HG02840 (cell line): ENCODE results near the gene RAD51B.

Experiments used
- ATAC-seq: cut with Tn5 transposase; IDR thresholded peaks from one replicate; pipeline ENCODE4 v1.9.1; 2021; ENCODE audit warnings: mild to moderate bottlenecking, moderate library complexity, moderate number of reproducible peaks; ENCODE audit not compliant: unreplicated experiment, low FRiP score

RAD51B gene

DNA sequence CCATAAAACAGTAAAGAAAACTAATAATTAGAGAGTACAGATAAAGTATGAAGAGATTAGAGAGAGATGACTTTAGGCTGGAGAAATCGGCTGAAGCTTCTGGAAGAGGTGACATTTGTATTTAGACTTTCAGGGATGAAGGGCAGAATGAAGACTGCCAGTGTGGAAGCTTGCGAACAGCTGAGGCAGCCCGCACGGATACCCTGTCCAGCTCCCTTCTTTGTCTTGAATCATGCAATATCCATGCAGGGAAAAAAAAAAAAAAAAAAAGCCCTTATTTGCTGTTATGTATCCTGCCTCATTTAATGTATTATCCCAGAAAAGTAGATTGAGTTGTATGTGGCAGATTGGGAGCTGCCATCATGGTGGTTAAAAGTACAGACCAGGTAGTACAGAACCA lies 641.5 kb downstream of the RAD51B start:
- ATAC-seq: no peak

- no peak for ATAC-seq
Observed at GRCh38 chr14:68462683-68463082, 643.1 kb downstream of the RAD51B start.

DNA sequence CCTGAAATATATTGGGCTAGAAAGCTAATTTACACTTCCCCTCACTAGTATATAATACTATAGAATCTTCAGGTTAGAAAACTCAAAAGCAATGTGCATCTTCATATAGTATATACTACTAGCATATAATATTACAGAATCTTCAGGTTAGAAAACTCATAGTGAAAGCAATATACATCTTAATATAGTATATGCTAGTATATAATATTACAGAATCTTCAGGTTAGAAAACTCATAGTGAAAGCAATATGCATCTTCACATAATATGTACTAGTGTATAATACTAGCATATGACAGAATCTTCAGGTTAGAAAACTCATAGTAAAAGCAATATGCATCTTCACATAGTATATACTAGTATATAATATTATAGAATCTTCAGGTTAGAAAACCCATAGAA lies 643.7 kb downstream of the RAD51B start:
- ATAC-seq: no peak

DNA sequence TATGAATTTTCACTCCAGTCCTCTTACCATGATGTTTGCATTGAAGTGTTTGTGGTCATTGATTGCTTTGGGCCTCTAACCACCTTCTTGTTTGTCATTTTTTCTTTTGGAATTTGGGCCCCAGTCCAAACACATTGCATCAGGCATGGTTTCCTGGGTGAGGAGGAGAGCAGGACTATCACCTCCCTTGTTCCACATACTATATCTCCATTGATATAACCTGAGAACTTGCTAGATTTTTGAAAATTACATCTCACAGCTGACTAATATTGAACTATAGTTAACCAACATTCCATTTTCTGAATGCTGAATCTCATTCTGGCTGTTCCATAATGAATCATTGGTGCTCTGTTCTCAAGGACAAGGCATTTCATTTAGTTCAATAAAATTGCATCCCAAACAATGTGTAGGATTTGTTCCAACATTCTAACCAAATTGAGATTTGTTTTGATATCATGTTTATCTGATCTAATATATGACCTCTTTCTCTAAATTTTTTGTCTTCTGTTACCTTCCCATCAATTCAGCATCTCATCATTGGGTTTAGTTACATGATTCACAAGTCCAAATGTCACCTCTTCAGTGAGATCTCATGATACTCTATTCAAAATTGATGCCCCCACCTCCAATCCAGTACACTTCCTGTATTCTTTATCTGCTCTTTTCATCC lies 644.3 kb downstream of the RAD51B start:
- ATAC-seq: no peak

GRCh38 chr14:68464711-68465110 lies 645.1 kb downstream of the RAD51B start:
- ATAC-seq: no peak

DNA sequence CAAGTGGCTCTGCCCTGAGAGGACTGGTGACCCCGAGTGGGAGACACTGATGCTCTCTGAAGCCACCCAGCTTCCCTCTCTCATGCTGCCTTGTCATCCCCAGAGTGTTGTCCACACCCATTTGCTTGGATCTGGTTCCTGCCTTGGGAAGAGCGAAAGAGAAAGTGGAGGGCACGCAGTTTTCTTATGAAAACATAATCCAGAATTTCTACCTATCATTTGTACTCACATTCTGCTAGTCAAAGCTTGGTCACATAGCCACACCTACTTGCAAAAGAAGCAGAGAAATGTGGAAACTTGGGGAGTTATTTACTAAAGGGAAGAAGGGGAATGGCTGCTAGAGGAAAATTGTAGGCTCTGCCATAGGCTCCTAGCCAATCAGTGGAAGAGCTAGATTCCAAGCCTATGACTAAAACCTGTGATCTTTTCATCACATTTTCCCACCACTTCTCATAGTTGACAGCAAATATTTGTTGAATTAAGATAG lies 647.0 kb downstream of the RAD51B start:
- ATAC-seq: no peak

DNA sequence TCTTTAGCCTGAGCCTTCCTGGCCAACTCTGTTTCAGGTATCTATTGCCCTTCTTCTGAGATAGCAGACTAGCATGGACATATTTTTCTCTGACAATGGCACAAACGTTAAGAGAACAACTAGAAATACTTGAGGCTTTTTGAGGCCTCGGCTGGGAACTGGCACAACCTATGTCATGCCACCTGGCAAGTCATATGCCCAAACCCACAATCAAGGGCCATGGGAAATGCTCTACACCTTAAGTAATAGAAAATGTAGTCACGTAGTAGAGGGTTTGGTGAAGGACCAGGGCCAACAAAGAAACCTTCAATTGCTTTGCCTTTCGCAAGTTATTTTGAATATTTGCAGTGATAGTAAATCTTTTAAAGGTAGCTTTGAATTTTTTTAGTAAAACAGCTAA lies 647.8 kb downstream of the RAD51B start:
- ATAC-seq: no peak

- ATAC-seq: no peak
Observed at GRCh38 chr14:68468437-68469207, 649.0 kb downstream of the RAD51B start.

- ATAC-seq: no peak
Observed at GRCh38 chr14:68469208-68469713, 649.7 kb downstream of the RAD51B start.

DNA sequence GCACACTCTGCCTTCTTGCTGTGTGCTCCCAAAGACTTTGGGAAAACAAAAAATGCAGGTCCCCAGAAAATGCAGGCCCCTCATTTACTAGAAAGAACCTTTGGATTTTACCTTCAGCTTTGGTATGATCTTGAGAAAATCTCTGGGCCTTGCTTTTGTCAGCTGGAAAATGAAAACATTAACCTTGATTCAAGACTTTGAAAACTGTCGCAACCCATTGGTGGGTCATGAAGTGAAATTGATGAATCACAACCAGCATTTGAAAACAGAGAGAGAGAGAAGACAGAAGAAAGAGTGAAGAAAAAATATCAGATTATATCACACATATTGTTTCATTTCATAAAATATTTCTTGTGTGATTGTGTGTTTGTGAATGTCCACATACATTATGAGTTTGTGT lies 650.8 kb downstream of the RAD51B start:
- ATAC-seq: no peak

DNA sequence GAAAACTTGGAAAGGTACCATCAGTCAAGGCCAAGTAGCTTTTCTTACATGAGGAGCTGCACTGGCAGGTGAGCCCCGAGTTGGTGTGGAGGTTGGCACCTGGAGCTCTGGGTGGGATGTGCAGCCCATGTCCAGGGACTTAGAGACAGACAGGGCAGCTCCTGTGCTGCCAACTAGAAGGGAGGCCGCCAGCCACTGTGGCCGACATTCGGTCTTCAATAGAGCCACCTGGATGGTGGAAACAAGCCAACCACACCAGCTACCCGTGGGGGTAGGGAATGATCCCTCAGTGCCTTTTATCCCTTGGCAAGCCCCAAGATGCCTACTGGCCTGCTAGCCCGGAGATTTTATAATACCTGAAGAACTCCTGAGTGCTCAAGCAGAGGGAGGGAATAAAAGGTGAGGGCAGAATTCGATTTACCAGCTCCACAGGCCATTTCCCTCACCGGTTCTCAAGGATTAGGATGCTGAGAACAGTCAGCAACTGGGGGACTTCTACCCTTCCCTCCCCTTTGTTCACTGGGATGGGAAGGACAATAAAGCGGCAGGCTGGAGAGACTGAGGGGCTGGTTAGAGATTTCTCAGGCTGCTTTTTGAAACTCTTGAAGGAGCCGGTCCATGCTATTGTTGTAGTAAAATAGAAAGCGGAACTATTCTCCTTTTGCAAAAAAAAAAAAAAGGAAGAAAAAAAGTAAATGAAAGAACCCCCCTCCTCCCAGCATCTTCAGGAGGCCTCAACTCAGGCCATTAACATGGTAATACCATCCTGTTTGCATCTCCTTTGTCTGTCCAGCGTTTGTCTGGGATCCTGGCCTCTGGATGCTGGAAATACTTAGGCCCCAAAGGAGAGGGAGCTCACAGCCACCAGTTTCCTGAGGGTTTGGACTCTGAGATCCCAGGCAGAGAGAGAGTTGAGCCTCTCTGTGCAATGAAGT lies 651.7 kb downstream of the RAD51B start:
- ATAC-seq: no peak

GRCh38 chr14:68471964-68472508 lies 652.5 kb downstream of the RAD51B start:
- ATAC-seq: no peak

DNA sequence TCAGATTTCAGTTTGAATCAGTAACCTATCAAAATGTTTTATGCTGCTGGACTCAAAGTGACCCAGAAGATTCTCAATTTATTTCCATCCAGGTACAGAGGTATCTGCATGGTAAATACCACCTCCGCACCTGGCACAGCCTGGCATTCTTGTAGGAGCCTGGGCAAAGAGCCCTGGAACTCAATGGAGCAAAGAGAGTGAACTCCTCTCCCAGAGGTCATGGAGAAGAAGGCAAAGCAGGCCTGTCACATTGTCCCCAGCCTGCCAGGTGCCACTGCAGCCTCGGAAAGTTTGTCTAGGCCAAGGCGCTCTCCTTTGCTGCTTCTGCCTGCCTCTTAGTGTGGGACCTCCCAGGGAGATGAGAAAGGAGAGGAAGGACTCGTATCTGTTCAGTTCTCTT lies 653.5 kb downstream of the RAD51B start:
- no peak for ATAC-seq

GRCh38 chr14:68473794-68474193 lies 654.2 kb downstream of the RAD51B start:
- ATAC-seq: no peak

DNA sequence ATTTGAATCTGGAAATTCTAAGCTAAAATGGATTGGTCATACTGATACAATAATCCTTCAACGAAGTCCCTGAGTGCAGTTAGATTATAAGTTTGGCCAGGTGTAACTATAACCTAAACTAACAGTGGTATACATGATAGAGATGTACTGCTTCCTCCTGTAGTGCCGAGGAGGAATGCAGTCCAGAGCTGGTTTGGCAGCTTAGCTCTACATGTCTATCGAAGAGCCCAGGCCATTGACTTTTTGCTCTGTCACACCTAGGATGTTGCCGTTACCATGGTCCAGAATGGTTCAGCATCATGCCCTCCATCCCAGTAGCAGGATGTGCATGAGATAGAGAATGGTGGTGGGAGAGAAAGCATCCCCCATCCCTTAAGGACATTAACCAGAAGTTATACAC lies 655.2 kb downstream of the RAD51B start:
- ATAC-seq: no peak

DNA sequence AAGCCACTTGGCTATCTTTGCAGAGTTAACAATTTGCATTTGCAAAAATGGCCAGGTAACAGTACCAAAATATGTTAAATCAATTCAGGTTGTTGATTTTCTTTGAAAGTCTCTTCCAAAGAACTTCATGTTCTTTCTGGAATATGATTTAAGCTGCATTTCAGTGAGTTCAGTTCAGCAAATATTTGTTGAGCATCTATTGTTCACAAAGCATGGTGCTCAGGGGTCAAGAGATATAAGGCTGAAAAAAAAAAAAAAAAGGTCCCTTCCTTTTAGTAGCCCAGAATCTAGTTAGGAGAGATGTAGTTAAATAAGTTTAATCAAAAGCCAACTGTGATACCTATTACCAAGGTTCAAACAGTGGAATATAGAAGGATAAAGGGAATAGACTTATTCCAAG lies 656.2 kb downstream of the RAD51B start:
- no peak for ATAC-seq

GRCh38 chr14:68476212-68477109 lies 656.9 kb downstream of the RAD51B start:
- ATAC-seq: no peak

- no peak for ATAC-seq
Observed at GRCh38 chr14:68477110-68477455, 657.5 kb downstream of the RAD51B start.

DNA sequence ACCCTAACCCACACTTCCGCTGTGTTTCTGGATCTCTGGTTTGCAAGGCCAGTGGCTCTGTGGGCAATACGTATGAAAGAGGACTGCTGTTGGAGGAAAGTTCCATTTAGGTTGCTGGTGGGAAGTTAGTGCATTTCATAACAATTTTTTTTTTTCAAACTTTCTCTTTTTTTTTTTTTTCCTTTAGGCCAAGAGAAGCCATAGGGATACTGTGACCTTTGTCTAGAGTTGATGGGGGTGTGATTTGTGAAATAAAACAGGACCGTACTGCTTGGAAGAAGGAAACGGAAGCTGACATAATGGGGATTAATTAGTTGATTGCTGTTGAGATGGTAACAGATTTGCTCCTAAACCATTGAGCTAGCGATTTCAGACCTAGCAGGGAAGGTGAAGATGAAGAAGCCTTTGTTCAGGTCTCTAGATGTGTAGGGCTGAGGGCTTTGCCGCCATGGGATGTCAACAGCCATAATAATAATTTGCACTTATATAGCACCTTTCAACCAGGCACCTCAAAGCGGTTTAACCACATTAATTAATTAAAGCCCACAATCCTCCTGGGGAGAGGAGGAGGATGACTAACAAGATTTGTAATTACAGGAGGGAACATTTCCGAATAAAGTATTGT lies 658.0 kb downstream of the RAD51B start:
- ATAC-seq: no peak
